ENCODE measurements around the gene SUPT3H.

The SUPT3H gene

GRCh38 chr6:44957156-44957555 lies 420.6 kb downstream of the SUPT3H start:
- no peak for FAIRE-seq
- no peak for DNase-seq (ENCODE audit: low spot score)

GRCh38 chr6:44956396-44956795 lies 421.3 kb downstream of the SUPT3H start:
- DNase-seq (ENCODE audit: low spot score) (no peak), FAIRE-seq (no peak)

- no peak for FAIRE-seq
Observed at GRCh38 chr6:44955145-44955544, 422.6 kb downstream of the SUPT3H start.

GRCh38 chr6:44954281-44954680 lies 423.5 kb downstream of the SUPT3H start:
- DNase-seq (ENCODE audit: low spot score) = no peak
- FAIRE-seq = no peak

More at GRCh38 chr6:44955145-44955544, 422.6 kb downstream of the SUPT3H start:
- no peak for DNase-seq (ENCODE audit: low spot score)

GRCh38 chr6:44951253-44951747 lies 426.4 kb downstream of the SUPT3H start:
- no peak for FAIRE-seq

GRCh38 chr6:44949596-44950201 lies 428.0 kb downstream of the SUPT3H start:
- FAIRE-seq (no peak), DNase-seq (ENCODE audit: low spot score) (no peak)

More at GRCh38 chr6:44951253-44951747, 426.4 kb downstream of the SUPT3H start:
- DNase-seq (ENCODE audit: low spot score) = no peak

GRCh38 chr6:44943541-44943940 lies 434.2 kb downstream of the SUPT3H start:
- DNase-seq (ENCODE audit: low spot score) (no peak), FAIRE-seq (no peak)

- DNase-seq (ENCODE audit: low spot score) = no peak
Observed at GRCh38 chr6:44942798-44943197, 434.9 kb downstream of the SUPT3H start.

GRCh38 chr6:44942201-44942600 lies 435.5 kb downstream of the SUPT3H start:
- DNase-seq (ENCODE audit: low spot score) = no peak
- FAIRE-seq = no peak

More at GRCh38 chr6:44942798-44943197, 434.9 kb downstream of the SUPT3H start:
- no peak for FAIRE-seq

- FAIRE-seq (no peak), DNase-seq (ENCODE audit: low spot score) (no peak)
Observed at GRCh38 chr6:44940367-44940766, 437.4 kb downstream of the SUPT3H start.

GRCh38 chr6:44935693-44936300 lies 441.9 kb downstream of the SUPT3H start:
- DNase-seq (ENCODE audit: low spot score) (no peak), FAIRE-seq (no peak)

GRCh38 chr6:44933108-44933507 lies 444.6 kb downstream of the SUPT3H start:
- no peak for FAIRE-seq
- no peak for DNase-seq (ENCODE audit: low spot score)

GRCh38 chr6:44932651-44933091 lies 445.1 kb downstream of the SUPT3H start:
- FAIRE-seq = no peak

GRCh38 chr6:44931385-44931784 lies 446.3 kb downstream of the SUPT3H start:
- DNase-seq (ENCODE audit: low spot score) = no peak
- FAIRE-seq = no peak

More at GRCh38 chr6:44932651-44933091, 445.1 kb downstream of the SUPT3H start:
- no peak for DNase-seq (ENCODE audit: low spot score)

- DNase-seq (ENCODE audit: low spot score) (peak; percentile 15), FAIRE-seq (peak; percentile 10)
Observed at GRCh38 chr6:44926556-44926955, 451.2 kb downstream of the SUPT3H start.

GRCh38 chr6:44925100-44925739 lies 452.5 kb downstream of the SUPT3H start:
- FAIRE-seq (no peak), DNase-seq (ENCODE audit: low spot score) (peak; percentile 20)

GRCh38 chr6:44923444-44923843 lies 454.3 kb downstream of the SUPT3H start:
- DNase-seq (ENCODE audit: low spot score) = no peak
- no peak for FAIRE-seq

GRCh38 chr6:44921798-44922197 lies 455.9 kb downstream of the SUPT3H start:
- FAIRE-seq (no peak), DNase-seq (ENCODE audit: low spot score) (no peak)

GRCh38 chr6:44920952-44921491 lies 456.7 kb downstream of the SUPT3H start:
- FAIRE-seq (no peak), DNase-seq (ENCODE audit: low spot score) (no peak)

- DNase-seq (ENCODE audit: low spot score) = no peak
- no peak for FAIRE-seq
Observed at GRCh38 chr6:44918671-44919296, 458.9 kb downstream of the SUPT3H start.

- FAIRE-seq (no peak), DNase-seq (ENCODE audit: low spot score) (no peak)
Observed at GRCh38 chr6:44917430-44917829, 460.3 kb downstream of the SUPT3H start.

GRCh38 chr6:44915111-44915510 lies 462.6 kb downstream of the SUPT3H start:
- FAIRE-seq = no peak
- DNase-seq (ENCODE audit: low spot score) = no peak
